HEK293T (cell line): Measurements from ENCODE around the gene CCDC87.
"Not testable (repeated sequence)": the region's sequence is repeated elsewhere in the genome, so short reads cannot be mapped to it uniquely, and the experiment has no call there.

Experiments used
- CTCF ChIA-PET: fragments of 350-600 bp; formaldehyde crosslinking; extraction: SDS; loops from one replicate; lab custom pipeline; 2021; ENCODE audit warnings: antibody characterized with exemption, inconsistent platforms; lab: Yijun Ruan, JAX
- POLR2A ChIA-PET: fragments of 350-600 bp; formaldehyde crosslinking; extraction: SDS; loops from one replicate; lab custom pipeline; 2020; ENCODE audit warnings: antibody characterized with exemption, inconsistent platforms; lab: Yijun Ruan, JAX
- DNase-seq: peaks from one replicate; pipeline ENCODE4 v3.0.0; 2012; ENCODE audit warnings: mixed read lengths; ENCODE audit errors: extremely low spot score
- ARNT ChIP-seq: fragments of 450-650 bp; IDR thresholded peaks from 2 replicates; pipeline ENCODE4 v1.6.1; 2017; ENCODE audit warnings: mild to moderate bottlenecking
- BHLHE40 ChIP-seq: fragments of 450-650 bp; IDR thresholded peaks from 2 replicates; pipeline ENCODE4 v1.6.1; 2016; ENCODE audit warnings: mild to moderate bottlenecking, moderate library complexity, borderline replicate concordance
- CTBP1 ChIP-seq: fragments of 450-650 bp; IDR thresholded peaks from 2 replicates; pipeline ENCODE4 v1.6.1; 2016; ENCODE audit warnings: borderline replicate concordance
- ELF4 ChIP-seq: fragments of 450-650 bp; IDR thresholded peaks from 2 replicates; pipeline ENCODE4 v1.6.1; 2017; ENCODE audit warnings: antibody characterized with exemption
- FOXA1 ChIP-seq: fragments of 450-650 bp; IDR thresholded peaks from 2 replicates; pipeline ENCODE4 v1.6.1; 2016; ENCODE audit warnings: mild to moderate bottlenecking
- FOXK2 ChIP-seq: fragments of 450-650 bp; IDR thresholded peaks from 2 replicates; pipeline ENCODE4 v1.6.1; 2016; ENCODE audit warnings: mild to moderate bottlenecking
- FOXM1 ChIP-seq: fragments of 450-650 bp; IDR thresholded peaks from 2 replicates; pipeline ENCODE4 v1.6.1; 2017; ENCODE audit warnings: mild to moderate bottlenecking, borderline replicate concordance
- HDGF ChIP-seq: fragments of 450-650 bp; IDR thresholded peaks from 2 replicates; pipeline ENCODE4 v1.6.1; 2017; ENCODE audit warnings: antibody characterized with exemption, borderline replicate concordance
- L3MBTL2 ChIP-seq: fragments of 450-650 bp; conservative IDR thresholded peaks from 2 replicates; pipeline ENCODE4 v1.6.1; 2016; ENCODE audit warnings: mild to moderate bottlenecking
- LEF1 ChIP-seq: fragments of 450-650 bp; IDR thresholded peaks from 2 replicates; pipeline ENCODE4 v1.6.1; 2017; ENCODE audit warnings: mild to moderate bottlenecking, borderline replicate concordance
- NFRKB ChIP-seq: fragments of 450-650 bp; IDR thresholded peaks from 2 replicates; pipeline ENCODE4 v1.6.1; 2016; ENCODE audit warnings: mild to moderate bottlenecking, moderate library complexity
- PKNOX1 ChIP-seq: fragments of 450-650 bp; IDR thresholded peaks from 2 replicates; pipeline ENCODE4 v1.6.1; 2016
- SP1 ChIP-seq: fragments of 450-650 bp; IDR thresholded peaks from 2 replicates; pipeline ENCODE4 v1.6.1; 2017
- SUZ12 ChIP-seq: fragments of 450-650 bp; IDR thresholded peaks from 2 replicates; pipeline ENCODE4 v1.6.1; 2016; ENCODE audit warnings: mild to moderate bottlenecking
- TARDBP ChIP-seq: fragments of 450-650 bp; IDR thresholded peaks from 2 replicates; pipeline ENCODE4 v1.6.1; 2016
- ZNF384 ChIP-seq: fragments of 450-650 bp; IDR thresholded peaks from 2 replicates; pipeline ENCODE4 v1.6.1; 2016

The CCDC87 gene, protein sequence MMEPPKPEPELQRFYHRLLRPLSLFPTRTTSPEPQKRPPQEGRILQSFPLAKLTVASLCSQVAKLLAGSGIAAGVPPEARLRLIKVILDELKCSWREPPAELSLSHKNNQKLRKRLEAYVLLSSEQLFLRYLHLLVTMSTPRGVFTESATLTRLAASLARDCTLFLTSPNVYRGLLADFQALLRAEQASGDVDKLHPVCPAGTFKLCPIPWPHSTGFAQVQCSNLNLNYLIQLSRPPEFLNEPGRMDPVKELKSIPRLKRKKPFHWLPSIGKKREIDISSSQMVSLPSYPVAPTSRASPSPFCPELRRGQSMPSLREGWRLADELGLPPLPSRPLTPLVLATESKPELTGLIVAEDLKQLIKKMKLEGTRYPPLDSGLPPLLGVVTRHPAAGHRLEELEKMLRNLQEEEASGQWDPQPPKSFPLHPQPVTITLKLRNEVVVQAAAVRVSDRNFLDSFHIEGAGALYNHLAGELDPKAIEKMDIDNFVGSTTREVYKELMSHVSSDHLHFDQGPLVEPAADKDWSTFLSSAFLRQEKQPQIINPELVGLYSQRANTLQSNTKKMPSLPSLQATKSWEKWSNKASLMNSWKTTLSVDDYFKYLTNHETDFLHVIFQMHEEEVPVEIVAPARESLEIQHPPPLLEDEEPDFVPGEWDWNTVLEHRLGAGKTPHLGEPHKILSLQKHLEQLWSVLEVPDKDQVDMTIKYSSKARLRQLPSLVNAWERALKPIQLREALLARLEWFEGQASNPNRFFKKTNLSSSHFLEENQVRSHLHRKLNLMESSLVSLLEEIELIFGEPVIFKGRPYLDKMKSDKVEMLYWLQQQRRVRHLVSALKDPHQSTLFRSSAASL

DNA sequence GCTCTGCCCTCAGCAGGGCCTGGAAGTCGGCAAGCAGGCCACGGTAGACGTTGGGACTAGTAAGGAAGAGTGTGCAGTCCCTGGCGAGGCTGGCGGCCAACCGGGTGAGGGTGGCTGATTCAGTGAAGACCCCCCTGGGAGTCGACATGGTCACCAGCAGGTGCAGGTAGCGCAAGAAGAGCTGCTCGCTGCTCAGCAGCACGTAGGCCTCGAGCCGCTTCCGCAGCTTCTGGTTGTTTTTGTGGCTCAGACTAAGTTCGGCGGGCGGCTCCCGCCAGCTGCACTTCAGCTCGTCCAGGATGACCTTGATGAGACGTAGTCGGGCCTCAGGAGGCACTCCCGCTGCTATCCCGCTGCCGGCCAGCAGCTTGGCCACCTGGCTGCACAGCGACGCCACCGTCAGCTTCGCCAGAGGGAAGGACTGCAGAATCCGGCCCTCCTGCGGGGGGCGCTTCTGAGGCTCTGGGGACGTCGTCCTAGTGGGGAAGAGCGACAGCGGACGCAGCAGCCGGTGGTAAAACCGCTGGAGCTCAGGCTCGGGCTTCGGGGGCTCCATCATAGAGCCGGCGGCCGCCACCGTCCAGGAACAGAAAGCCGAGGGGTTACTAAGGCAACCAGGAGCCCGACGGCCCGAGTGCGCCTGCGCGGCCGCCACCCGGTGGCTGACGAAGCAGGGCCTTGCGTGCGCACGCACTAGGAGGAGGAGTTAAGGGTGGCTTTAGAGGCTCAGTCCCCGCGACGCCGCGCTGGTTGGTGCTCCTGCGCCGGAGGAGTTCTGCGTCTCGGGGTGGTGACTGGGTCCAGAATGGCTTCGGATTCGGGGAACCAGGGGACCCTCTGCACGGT, at the start of gene CCDC87, which contains the start of gene CCS:
Gene CCDC87 (minus strand): TSS at position 607 of the 846 bp plus-strand sequence. CDS start 48 bp downstream, at position 559.
Gene CCS (plus strand): TSS at position 729 of the 846 bp plus-strand sequence. CDS start 77 bp downstream, at position 806.
- peak; percentile 100 for DNase-seq
- TF ChIP-seq L3MBTL2 (peak; percentile 80), PKNOX1 (peak; percentile 19; the same call in 1 of the 2 replicates), ARNT (no peak), HDGF (no peak), BHLHE40 (no peak), TARDBP (no peak), ZNF384 (no peak), NFRKB (no peak), CTBP1 (no peak), LEF1 (no peak), SP1 (no peak), ELF4 (peak; percentile 32; the same call in 1 of the 2 replicates), FOXM1 (no peak), SUZ12 (no peak), FOXK2 (no peak)
- POLR2A ChIA-PET, result interaction anchor here (0.6 to 8.6 kb wide), 12 partner anchors 10 to 85 kb away, joined by 3 to 61 read pairs (median 4); partner anchors contain the start of genes RBM14, RBM4 and RBM4B
- CTCF ChIA-PET, result interaction anchor here (0.8 to 2.1 kb wide), 4 partner anchors 11 to 45 kb away, joined by 3 to 8 read pairs (median 5); partner anchors contain the start of gene RBM14

DNA sequence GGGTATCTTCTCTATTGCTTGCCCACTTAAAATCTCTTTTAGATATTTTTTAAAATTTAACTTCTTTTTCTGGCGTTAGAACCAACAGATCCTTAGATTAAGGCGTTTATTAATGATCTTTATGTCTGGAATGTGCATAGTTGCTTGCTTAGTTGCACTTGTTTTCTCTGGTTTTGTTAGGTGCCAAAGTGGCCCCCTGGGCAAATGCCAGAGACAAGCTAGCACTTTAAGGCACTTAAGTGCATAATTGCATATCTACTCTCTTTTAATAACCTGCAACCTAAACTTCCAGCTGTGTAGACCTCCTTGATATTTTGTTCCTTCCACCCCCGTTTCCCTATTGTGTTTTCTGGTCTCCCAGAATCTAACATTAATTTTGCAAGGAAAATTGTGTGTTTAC, 49.0 kb upstream of the CCDC87 start:
- ChIA-PET CTCF (no interaction called here), POLR2A (no interaction called here)
- no peak for DNase-seq
- TF ChIP-seq HDGF (no peak), ZNF384 (no peak), NFRKB (no peak), FOXK2 (no peak), FOXA1 (no peak), BHLHE40 (no peak), SUZ12 (no peak), PKNOX1 (no peak), TARDBP (no peak), ELF4 (no peak), LEF1 (no peak), FOXM1 (no peak), CTBP1 (no peak), L3MBTL2 (no peak)

- ChIA-PET CTCF (interaction anchor here (0.6 kb wide), 1 partner anchor 13 kb away, joined by 6 read pairs; no protein-coding TSS in a partner anchor), POLR2A (interaction anchor here (2.3 to 7.5 kb wide), 4 partner anchors 8 to 47 kb away, joined by 20 to 84 read pairs (median 23); partner anchors contain the start of genes CCDC87, CCS, RBM14 and RBM4B)
- DNase-seq, result not testable (repeated sequence)
Observed at GRCh38 chr11:66639814-66640340, 47.0 kb upstream of the CCDC87 start.

DNA sequence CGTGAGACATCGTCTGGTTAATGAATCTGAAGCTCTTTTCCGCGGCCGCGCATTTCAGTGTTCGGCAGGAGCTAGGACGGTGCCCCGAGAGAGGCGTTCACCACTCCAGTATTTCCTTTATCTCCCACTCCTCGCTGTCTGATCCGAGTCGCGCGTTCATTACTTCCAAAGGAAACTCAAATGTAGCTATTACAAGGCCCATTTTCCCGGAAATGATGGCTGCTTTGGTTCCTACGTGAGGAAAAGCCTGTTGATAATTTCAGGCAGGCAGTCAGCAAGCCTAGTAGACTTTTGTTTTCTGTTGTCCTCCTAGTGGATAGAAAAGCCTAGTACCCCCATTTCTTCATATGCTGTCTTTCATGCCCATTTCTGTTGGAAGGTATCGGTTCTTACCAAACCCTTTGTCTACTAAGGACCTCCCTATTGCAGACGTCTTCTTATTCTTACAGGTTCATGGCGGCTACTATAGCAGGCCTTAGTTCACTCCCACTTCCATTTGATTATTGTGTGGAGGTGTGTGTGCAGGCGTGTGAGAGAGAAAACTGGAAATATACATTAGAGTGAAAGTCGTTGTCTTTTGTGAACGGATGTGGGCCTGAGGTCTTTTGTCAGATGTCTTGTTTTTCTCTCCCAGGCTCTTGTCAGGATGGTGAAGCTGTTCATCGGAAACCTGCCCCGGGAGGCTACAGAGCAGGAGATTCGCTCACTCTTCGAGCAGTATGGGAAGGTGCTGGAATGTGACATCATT, 46.4 kb upstream of the CCDC87 start:
- ChIA-PET CTCF (interaction anchor here (1.1 kb wide), 1 partner anchor 22 kb away, joined by 3 read pairs; no protein-coding TSS in a partner anchor), POLR2A (interaction anchor here (0.9 to 7.5 kb wide), 12 partner anchors 9 to 253 kb away, joined by 3 to 84 read pairs (median 12); partner anchors contain the start of genes CCDC87, CCS, CTSF and RBM14)
- DNase-seq, result no peak
- no peak for TF ChIP-seq BHLHE40
- no peak for TF ChIP-seq HDGF
- no peak for TF ChIP-seq FOXM1
- TF ChIP-seq ZNF384, result no peak
- TF ChIP-seq FOXA1, result no peak
- TF ChIP-seq ARNT, result no peak
- TF ChIP-seq L3MBTL2, result no peak
- no peak for TF ChIP-seq FOXK2
- no peak for TF ChIP-seq PKNOX1
- TF ChIP-seq SUZ12, result no peak
- TF ChIP-seq SP1, result no peak
- no peak for TF ChIP-seq ELF4
- no peak for TF ChIP-seq LEF1
- TF ChIP-seq TARDBP, result no peak
- TF ChIP-seq NFRKB, result no peak
- no peak for TF ChIP-seq CTBP1
